22Rv1 (cell line): ENCODE measurements around the gene PTPRM.

Experiments
- ZFX ChIP-seq: fragments of 450-650 bp; IDR thresholded peaks from 2 replicates; pipeline ENCODE4 v1.6.1; 2017; ENCODE audit warnings: antibody characterized with exemption, borderline replicate concordance
- TF ChIP-seq, protein P1 (sequence below): fragments of 450-650 bp; IDR thresholded peaks from 2 replicates; pipeline ENCODE4 v1.5.1; 2017; ENCODE audit warnings: mild to moderate bottlenecking

- TF ChIP-seq, protein P1, sequence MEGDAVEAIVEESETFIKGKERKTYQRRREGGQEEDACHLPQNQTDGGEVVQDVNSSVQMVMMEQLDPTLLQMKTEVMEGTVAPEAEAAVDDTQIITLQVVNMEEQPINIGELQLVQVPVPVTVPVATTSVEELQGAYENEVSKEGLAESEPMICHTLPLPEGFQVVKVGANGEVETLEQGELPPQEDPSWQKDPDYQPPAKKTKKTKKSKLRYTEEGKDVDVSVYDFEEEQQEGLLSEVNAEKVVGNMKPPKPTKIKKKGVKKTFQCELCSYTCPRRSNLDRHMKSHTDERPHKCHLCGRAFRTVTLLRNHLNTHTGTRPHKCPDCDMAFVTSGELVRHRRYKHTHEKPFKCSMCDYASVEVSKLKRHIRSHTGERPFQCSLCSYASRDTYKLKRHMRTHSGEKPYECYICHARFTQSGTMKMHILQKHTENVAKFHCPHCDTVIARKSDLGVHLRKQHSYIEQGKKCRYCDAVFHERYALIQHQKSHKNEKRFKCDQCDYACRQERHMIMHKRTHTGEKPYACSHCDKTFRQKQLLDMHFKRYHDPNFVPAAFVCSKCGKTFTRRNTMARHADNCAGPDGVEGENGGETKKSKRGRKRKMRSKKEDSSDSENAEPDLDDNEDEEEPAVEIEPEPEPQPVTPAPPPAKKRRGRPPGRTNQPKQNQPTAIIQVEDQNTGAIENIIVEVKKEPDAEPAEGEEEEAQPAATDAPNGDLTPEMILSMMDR, result no peak
- no peak for TF ChIP-seq ZFX
Observed at GRCh38 chr18:7576685-7577084, 9.6 kb downstream of the PTPRM start.
